Dedifferentiated amniotic fluid mesenchymal stem cell (primary cell): Measurements from ENCODE around the gene MRAP.
"Not testable (repeated sequence)": the region's sequence is repeated elsewhere in the genome, so short reads cannot be mapped to it uniquely, and the experiment has no call there.

Experiments used
- DNase-seq: peaks from one replicate; pipeline ENCODE4 v3.0.0-alpha.2; 2016; ENCODE audit errors: extremely low spot score

The MRAP gene

DNA sequence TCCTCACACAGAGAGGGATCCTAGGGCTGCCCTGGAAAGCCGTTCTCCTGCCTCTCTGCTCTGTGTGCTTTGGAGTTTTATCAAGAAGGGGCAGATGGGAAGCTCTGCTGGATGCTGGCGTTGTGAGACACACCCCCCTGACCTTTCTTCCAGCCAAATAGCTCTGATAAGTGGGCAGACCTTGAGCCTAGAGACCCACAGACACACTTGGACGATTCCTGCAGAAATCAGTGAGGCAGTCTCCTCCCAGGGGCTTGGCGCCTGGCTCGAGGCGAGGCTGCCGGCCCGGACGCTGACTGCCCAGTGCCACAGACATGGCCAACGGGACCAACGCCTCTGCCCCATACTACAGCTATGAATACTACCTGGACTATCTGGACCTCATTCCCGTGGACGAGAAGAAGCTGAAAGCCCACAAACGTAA, at the start of gene MRAP:
Gene MRAP (plus strand): TSS at position 198 of the 424 bp plus-strand sequence. CDS start 117 bp downstream, at position 315.
- no peak for DNase-seq

DNA sequence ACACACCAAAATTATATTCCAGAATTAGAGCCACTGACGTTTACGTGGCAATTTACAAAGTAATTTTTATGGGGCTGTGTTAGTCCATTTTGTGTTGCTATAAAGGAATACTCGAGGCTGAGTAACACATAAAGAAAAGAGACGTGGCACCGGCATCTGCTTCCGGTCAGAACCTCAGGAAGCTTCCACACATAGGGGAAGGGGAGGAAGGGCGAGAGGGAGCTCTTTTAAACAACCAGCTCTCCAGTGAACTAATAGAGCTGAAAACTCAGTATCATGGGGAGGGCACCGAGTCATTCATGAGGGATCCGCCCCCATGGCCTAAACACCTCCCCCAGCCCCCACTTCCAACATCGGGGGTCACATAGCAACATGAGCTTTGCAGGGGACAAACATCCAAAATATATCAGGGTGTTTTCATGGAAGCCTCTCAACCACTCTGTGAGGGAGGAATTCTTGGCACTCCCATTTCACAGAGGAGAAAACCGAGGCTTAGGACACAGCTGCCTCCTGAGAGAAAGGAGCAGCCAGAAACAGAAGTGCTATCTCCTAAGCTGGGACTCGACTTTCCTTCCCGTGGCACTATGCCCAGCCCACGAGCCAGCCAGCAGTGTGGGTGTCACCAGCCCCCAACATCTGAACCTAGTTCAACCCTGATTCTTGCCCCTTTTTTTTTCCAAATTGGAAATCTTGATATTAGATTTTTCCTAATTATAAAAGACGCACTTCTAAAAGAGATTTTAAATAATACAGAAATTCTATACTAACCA, 49.0 kb upstream of the MRAP start:
- no peak for DNase-seq

DNA sequence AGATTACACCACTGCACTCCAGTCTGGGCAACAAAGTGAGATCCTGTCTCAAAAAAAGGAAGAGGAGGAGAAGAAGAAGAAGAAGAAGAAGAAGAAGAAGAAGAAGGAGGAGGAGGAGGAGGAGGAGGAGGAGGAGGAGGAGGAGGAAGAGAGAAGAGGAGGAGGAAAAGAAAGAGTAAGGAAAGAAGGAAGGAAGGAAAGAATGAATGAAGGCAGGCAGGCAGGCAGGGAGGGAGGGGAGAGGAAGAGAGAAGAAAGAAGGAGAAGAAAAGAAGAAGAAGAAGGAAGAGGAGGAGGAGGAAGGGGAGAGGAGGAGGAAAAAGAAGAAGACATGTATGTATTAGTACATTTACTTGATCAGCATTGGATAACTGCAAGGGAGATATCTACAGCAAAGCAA, 46.5 kb upstream of the MRAP start:
- DNase-seq: no peak

DNA sequence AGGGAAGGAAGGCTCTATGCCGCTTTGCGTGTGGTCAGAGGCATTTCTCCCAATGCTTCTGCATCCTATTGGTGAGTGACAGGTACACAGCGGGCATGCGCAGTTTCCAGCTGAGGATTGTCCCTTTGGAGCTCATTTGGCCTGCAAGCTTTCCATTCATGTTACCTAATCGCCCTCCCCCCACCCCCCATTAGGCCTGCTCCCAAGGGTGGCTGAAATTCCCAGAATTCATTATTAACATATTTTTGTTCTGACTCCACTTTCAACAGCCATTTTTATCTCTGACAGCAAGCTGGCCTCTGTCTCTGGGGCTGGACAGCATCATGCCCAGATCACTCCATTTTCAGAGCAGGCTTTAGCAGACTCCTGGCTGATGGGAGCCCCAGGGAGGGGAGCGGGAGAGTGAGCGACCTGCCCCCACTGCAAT, 45.4 kb upstream of the MRAP start:
- no peak for DNase-seq

GRCh38 chr21:32256251-32256650, 42.4 kb upstream of the MRAP start:
- DNase-seq: no peak

GRCh38 chr21:32256873-32257620, 41.6 kb upstream of the MRAP start:
- peak; percentile 88 for DNase-seq

DNA sequence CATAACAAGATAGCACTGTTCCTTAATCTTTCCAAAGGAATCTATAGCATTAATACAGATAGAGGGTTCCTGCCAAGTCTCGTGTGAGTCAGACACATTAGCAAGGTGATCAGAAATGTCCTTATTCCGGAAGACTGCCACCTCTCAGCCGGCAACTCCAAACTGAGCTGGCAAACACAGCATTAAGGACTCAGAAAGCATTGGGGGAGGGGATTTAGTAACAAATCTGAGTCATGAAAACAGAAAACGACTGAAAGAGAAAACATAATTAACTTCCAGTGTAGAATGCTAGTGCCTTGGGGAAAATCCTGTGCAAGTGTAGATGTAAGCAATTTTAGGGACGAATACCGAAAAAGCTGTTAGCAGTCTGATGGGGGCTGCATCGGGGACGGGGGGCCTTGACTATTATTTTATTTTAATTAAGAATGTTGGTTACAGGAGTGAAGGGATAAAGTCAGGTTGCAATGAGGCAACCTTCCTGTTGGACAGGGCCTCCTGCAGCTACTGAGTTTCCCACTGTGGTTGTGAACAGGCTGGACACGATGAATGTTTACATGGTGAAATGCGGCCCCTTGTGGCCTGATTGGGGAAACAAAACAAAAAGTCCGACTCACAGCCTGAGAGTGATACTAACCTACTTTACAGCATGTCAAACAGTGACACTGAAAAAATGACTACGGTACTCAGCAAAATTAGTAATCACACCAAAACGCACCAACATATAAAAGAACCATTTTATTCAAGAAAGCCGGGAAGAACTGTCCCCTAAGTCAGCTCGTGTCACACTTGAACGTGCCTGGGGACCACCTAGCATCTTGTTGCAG, 40.5 kb upstream of the MRAP start:
- DNase-seq: peak; percentile 83

DNA sequence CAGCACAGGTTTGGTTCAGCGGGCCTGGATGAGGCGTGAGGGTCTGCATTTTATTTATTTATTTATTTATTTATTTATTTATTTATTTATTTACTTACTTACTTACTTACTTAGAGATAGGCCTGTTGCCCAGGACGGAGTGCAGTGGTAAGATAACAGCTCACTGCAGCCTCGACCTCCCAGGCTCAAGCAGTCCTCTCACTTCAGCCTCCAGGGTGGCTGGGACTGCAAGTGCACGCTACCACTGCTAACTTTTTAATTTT, 39.9 kb upstream of the MRAP start:
- DNase-seq: not testable (repeated sequence)

GRCh38 chr21:32260130-32260529, 38.5 kb upstream of the MRAP start:
- no peak for DNase-seq

DNA sequence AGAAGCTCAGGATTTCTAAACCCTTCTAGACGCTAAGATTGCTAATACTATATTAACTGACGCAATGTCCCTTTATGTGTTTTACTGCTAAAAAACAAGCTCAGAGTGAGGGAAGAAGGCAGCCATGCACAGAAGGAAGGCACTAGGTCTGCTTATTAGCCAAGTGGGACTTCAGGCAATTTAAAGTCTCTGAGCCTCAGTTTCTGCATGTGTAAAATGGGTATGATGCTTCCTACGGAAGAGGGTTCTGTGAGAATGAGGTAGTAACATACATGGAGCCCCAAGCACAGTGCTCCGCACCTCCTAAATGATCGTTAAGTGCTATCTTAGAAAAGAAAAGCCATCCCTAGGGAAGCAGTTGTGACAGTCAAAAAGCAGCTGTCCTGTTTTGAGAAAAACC, 36.7 kb upstream of the MRAP start:
- no peak for DNase-seq

DNA sequence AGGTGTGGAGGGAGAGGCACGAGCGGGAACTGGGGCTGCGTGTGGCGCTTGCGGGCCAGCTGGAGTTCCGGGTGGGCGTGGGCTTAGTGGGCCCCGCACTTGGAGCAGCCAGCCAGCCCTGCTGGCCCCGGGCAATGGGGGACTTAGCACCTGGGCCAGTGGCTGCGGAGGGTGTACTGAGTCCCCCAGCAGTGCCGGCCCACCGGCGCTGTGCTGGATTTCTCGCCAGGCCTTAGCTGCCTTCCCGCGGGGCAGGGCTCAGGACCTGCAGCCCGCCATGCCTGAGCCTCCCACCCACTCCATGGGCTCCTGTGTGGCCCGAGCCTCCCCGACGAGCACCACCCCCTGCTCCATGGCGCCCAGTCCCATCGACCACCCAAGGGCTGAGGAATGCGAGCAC, 33.3 kb upstream of the MRAP start:
- not testable (repeated sequence) for DNase-seq

DNA sequence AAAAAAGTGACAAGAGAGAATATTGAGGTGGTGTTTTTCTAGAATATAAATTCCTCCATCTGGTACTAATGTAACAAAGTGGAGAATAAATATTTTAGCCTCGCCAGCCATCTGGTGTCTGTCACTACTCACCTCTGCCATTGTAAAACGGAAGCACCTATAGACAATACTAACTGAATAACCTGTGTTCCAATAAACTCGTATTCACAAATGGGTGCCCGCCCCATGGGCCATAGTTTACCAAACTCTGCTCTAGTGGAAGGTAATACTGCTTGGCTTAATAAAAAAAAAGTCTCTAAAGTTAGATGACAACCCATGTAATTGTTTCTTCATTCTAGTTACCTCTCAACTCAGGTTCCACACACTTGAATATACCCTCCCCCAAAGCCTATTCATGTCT, 27.9 kb upstream of the MRAP start:
- DNase-seq: no peak

- no peak for DNase-seq
These were observed 22.0 kb upstream of the MRAP start for GRCh38 chr21:32276671-32277070.

DNA sequence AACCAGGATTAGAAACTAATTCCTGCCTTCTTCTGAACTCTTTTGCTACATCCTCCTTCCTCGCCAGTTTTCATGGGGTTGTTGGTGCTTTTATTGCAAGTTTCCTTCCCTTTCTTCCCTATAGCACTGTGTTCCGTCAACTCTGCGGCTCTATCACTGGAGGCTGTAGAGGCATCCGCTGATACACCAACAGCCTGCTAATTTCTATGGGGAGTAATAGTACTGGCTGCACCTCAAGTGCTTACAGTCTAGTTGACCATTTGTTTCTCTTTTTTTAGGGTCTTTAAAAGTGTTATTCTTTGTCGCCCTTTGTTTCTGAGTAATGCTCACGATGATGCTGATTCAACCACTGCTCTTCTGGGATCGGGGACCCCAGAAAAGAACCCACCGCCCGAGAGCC, 20.6 kb upstream of the MRAP start:
- no peak for DNase-seq

- DNase-seq: peak; percentile 88
These were observed 19.9 kb upstream of the MRAP start, which contains the start of gene MIS18A for GRCh38 chr21:32278518-32279376. Gene MIS18A (minus strand): TSS chr21:32279049. CDS start chr21:32279014, 35 bp downstream.

DNA sequence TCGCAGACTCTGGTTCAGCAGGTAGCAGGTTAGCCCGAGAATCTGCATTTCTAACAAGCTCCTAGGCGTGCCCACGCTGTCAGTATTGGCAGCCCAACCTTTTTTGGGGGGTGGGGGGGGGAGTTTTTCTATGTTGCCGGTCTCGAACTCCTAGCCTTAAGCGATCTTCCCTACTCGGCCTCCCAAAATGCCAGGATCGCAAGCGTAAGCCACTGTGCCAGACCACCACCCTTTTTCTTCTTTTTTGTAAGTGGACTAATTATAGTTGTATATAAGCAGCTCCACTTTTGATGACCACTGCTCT, 19.3 kb upstream of the MRAP start:
- no peak for DNase-seq

DNA sequence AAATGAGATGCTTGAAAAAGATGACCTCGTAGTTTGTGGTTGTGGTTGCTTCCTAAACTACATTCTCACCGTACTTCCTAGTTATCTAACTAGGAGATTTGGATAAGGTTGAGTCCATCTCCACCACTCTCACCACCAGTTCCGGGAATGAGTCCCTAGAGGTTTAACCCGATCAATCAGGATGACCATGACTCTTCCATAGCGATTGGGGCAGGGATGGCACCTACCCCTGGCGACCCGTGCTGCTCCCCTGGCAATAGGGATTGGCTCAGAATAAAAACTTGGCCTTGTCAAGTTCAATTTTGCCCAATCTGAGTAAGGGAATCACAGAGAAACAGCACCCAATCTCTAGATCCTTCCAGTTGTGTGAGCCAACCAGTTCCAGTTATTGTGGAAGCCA, 17.1 kb upstream of the MRAP start:
- no peak for DNase-seq

GRCh38 chr21:32282992-32283391, 15.7 kb upstream of the MRAP start:
- DNase-seq: no peak

GRCh38 chr21:32285476-32285875, 13.2 kb upstream of the MRAP start:
- DNase-seq: no peak

DNA sequence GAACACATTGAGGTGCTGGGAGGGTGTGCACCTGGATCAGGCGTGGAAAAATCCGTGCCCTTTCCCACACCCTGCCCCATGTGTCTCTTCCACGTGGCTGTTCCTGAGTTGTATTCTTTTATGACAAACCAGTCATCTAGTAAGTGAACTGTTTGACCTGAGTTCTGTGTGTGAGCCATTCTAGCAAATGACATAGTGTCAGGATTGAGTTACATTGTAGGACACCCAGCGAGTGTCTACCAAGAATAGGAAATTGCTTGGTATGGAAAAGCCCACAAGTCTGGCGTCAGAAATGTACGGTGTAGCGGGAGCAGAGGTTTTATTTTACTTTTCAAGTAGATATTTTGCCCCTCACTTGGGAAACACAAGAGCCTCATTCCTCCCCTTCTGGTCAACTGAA, 1.2 kb upstream of the MRAP start:
- no peak for DNase-seq

DNA sequence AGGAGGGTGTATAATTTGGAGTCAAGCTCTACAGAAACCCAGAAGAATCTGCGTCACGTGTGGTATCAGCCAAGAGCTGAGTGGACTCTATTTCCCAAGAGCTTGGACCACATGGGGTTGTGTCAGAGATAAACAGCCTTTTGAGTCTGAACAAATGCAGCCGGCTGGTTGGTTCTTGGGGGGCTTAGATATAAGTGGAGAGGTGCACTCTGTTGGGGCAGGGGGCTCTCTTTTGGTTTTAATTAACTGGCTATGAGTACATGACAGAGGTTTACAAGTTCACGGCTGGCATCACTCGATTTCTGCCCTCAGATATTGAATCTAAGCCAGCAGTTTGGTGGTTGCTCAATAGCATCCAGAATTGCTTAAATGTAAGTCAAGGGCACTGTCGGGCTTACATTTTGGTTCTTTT, 501 bp upstream of the MRAP start:
- no peak for DNase-seq

- no peak for DNase-seq
These were observed 1.0 kb downstream of the MRAP start for GRCh38 chr21:32299695-32300094.
